HG03060 (cell line): ENCODE results near the gene PPFIA1.
"Not testable (repeated sequence)": the region's sequence is repeated elsewhere in the genome, so short reads cannot be mapped to it uniquely, and the experiment has no call there.

Source experiments
- ATAC-seq: cut with Tn5 transposase; IDR thresholded peaks from one replicate; pipeline ENCODE4 v1.9.1; 2021; ENCODE audit warnings: low read depth, moderate number of reproducible peaks; ENCODE audit not compliant: unreplicated experiment

The PPFIA1 gene

DNA sequence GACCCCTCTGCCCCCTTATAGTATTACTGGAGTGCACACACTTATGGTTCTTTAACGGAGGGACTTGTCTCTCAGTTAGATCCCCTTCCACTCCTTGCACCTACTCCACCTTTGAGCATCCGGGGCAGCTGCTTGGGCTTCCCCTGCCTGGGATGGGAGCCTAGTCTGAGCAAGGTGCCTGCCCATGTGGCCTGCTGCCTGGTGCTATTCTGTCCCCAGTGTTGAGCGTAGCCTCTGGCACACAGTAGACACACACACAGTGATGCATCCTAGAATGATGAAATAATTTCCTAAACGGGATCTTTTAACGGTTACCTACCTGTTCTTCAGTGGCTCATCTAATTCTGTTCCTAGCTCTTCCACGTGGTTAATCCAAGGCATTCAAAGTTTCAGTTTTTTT, 22.4 kb downstream of the PPFIA1 start:
- no peak for ATAC-seq

DNA sequence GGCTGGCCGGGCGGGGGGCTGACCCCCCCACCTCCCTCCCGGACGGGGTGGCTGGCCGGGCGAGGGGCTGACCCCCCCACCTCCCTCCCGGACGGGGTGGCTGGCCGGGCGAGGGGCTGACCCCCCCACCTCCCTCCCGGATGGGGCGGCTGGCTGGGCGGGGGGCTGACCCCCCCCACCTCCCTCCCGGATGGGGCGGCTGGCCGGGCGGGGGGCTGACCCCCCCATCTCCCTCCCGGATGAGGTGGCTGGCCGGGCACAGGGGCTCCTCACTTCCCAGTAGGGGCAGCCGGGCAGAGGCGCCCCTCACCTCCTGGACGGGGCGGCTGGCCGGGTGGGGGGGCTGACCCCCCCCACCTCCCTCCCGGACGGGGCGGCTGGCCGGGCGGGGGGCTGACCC, 24.7 kb downstream of the PPFIA1 start:
- ATAC-seq = not testable (repeated sequence)

DNA sequence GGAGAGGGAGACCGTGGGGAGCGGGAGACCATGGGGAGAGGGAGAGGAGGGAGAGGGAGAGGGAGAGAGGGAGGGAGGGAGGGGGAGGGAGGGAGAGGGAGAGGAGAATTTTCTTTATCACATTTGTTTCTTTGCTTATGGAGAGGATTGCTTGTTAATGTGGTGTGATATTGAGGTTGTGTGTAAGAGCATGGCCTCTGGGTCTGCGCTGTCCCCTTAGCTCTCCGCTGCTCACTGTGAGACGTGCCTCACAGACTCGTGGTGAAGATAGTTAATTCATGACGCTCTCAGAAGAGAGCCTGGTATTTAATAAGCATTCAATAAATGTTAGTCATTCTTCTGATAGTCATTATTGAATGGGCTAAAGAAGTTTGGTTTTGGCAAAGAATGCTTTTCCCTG, 26.2 kb downstream of the PPFIA1 start:
- ATAC-seq = no peak

- ATAC-seq = no peak
These were observed 26.9 kb downstream of the PPFIA1 start for GRCh38 chr11:70297341-70297740.

DNA sequence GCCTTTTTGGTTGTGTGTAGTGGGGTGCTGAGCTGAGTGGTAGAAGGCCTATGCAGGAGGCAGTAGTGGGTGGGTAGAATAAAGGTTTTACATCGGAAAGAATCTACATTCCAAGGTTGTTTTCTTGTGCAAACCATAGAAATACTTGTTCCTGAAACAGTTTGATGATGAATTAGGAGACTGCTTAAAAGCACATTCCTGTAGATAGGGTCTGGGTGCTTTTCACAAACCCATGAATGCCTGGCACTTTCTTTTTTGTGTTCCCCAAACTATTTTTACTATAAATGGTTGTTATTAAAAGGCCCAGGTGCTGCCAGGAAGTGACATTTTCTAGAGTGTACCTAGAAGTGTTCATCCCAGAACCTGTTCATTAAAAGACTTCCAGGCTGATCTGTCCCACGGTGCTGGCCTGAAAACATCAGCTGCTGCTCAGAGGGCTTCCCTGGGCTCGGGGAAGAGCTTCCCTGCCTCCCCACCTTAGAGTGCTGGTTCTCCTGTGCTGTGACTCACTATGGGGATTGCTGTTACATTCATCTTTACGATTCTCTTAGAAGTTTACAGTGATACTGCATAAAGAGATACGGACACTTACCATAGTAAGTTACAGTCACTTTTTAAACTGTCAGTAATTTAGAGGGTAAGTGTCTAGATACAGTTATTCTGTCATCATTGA, 27.9 kb downstream of the PPFIA1 start:
- no peak for ATAC-seq

DNA sequence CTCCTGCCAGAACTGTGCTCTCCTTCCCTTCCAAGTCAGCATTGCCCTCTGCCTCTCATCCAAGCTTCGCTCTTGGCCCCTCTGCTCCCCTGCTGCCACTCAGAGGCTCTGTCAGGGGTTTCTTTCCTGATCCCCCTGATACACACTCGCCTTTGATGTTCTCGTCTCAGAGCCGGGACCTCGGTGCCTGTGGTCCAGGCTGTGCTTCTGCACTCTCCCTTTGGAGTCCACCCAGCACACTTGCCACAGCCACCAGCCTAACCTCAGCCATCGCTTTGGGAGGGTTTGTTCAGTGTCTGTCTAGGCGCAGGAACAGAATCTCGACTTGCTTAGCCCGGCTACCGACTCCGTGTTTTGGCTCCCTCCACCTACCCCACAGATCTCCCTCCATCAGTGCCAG, 29.1 kb downstream of the PPFIA1 start:
- ATAC-seq = no peak

DNA sequence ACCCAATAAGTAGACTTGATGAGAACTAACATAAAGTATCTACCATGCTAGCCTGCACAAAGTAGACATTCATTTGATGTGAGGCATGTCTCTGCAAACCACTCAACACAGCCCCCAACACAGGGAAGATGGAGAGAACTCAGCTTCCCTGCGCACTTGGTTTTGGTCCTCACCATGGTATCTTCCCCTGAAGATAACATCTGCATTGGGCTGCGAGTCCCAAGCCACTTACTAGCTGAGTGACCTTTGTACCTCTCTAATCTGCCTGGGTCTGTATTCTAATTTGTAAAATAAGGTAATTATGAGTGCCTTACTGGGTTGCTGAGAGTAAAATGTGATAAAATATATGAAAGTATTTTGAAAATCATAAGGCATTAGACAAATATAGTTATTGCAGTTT, 30.7 kb downstream of the PPFIA1 start:
- ATAC-seq = no peak

DNA sequence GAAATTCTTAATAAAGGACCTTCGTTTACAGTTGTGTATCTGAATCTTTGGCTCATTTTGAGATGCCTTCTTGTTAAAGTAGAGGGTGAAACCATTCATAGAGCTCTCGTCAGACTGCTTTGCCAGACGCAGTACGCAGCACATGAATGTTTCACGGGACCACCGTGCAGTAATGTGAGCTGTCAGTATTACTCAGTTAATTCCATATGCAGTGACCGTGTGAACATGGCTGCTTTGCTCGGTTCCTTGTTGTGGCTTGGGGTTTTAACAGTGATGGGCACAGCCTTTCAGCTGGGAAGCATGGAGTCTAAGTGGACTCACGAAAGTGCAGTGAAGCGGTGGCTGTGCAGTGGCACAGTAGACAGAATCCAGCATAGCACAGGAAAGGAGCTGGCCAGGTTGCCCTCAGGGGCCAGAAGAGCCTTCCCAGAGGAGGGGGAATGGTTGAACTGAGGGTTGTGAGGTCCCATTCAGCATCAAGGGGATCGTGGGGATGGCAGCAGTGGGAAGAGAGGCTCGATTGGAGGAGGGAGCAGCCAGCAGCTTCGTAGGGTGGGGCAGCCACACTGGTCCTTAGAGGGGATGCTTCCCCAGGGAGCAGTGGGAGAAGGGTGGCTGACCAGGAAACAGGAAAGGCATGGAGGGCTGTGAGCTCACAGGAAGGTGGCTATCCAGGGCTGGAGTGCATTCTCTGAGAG, 31.4 kb downstream of the PPFIA1 start:
- no peak for ATAC-seq

GRCh38 chr11:70302419-70302752, 31.9 kb downstream of the PPFIA1 start:
- no peak for ATAC-seq

GRCh38 chr11:70303070-70303469, 32.6 kb downstream of the PPFIA1 start:
- no peak for ATAC-seq

- ATAC-seq = no peak
These were observed 33.7 kb downstream of the PPFIA1 start for GRCh38 chr11:70304208-70304603.

DNA sequence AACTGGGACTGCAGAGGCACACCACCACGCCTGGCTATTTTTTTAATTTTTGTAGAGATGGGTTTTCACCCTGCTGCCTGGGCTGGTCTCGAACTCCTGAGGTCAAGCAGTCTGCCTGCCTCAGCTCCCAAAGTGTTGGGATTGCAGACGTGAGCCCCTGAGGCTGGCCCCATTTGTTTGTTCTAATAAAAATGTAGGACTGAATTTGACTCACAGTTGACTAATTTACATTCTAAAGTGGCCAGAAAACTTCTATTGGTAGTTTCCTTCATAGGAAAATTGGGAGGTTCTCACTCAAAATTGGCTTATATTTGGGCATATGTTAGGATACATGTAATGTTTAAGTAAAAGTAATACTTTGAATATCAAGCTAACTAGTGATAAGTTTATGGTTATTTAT, 35.0 kb downstream of the PPFIA1 start:
- no peak for ATAC-seq

DNA sequence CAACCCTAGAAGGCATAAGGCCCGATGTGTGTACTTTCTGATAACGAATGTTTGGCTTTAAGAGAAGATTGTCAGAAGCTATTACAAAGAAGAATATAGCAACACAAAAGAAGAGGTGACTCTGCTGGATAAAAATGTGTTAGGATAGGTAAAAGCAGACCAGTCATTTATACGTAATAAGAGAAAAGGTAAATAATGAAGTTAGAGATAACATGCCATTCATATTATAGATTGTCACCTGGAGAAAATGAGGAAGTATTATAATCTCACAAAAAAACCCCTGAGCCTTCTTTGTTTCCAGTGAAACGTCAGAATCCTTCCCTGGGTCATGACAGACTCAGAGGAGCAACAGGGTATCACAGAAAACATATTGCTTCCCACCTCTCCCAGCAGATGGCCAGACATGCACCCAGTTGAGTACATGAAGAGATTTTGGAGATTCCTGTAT, 36.1 kb downstream of the PPFIA1 start:
- no peak for ATAC-seq

DNA sequence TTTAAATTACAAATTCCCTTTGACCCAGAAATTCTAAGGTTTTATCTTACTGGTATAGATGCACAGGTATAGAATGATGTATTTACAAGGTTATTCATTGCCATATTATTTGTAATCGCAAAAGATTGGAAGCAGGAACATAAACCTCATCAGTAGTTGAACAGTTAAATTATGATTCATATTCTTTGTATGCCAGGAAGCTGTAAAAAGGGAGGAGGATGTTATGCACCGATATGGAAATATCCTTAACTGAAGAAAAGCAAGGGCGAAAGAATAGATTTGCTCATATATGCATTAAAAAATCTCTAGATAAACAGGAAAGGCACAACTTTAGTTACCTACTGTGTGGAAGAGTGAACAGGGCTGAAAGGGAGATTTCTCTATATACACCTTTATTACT, 36.7 kb downstream of the PPFIA1 start:
- ATAC-seq = no peak

GRCh38 chr11:70311616-70312015, 41.1 kb downstream of the PPFIA1 start:
- no peak for ATAC-seq

- no peak for ATAC-seq
These were observed 42.2 kb downstream of the PPFIA1 start for GRCh38 chr11:70312401-70313357.

- no peak for ATAC-seq
These were observed 43.5 kb downstream of the PPFIA1 start for GRCh38 chr11:70313945-70314344.

- no peak for ATAC-seq
These were observed 44.2 kb downstream of the PPFIA1 start for GRCh38 chr11:70314730-70315129.

GRCh38 chr11:70315716-70316115, 45.2 kb downstream of the PPFIA1 start:
- ATAC-seq = no peak

GRCh38 chr11:70317581-70318305, 47.3 kb downstream of the PPFIA1 start:
- ATAC-seq = no peak
